Mucosa of gallbladder (tissue), 1 donor: Measurements from ENCODE around the gene RSRC1. TPM values are rescaled to one million over a fixed set of nuclear protein-coding genes. Genes with fewer than 3 reads are reported as not detected.
"Not testable (repeated sequence)": the region's sequence is repeated elsewhere in the genome, so short reads cannot be mapped to it uniquely, and the experiment has no call there.

ENCODE experiments used
- DNase-seq: peaks from one replicate; pipeline ENCODE4 v3.0.0-alpha.2; 2020; ENCODE audit warnings: low spot score
- total RNA-seq: library from RNA; stranded (reverse); gene quantifications from one replicate; pipeline ENCODE4 v1.2.1, GENCODE V29; 2021
- donor health status: DM: no; HTN: no; CAD: no.

The RSRC1 gene
- total RNA-seq, 1 donor from 2014 or later, result 30.4 TPM

GRCh38 chr3:158384019-158384418, 274.1 kb downstream of the RSRC1 start:
- no peak for DNase-seq

GRCh38 chr3:158395421-158395820, 285.5 kb downstream of the RSRC1 start:
- no peak for DNase-seq

GRCh38 chr3:158402590-158402989, 292.7 kb downstream of the RSRC1 start:
- DNase-seq, result no peak

DNA sequence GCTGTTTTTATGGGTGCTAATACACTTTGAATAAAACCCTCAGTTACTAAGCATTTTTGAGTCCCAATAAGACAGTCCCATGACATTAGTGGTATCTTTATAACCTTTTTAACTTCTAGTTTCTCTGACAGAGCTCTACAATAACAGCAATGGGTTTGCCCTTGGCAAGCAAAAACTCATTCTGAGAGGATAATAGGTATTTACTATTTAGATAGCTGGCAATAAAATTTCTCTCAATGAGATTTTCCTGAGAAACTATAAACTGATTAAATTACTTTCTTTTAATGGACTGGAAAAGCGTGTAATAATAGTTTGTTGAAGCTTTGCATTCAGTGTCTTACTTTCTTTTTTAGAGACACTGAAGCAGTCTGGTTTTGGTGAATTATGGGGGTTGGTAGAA, 293.1 kb downstream of the RSRC1 start:
- no peak for DNase-seq

- DNase-seq, result no peak
Observed at GRCh38 chr3:158404131-158404718, 294.3 kb downstream of the RSRC1 start.

GRCh38 chr3:158405507-158405906, 295.6 kb downstream of the RSRC1 start:
- DNase-seq, result no peak

GRCh38 chr3:158407844-158408517, 298.1 kb downstream of the RSRC1 start:
- no peak for DNase-seq

DNA sequence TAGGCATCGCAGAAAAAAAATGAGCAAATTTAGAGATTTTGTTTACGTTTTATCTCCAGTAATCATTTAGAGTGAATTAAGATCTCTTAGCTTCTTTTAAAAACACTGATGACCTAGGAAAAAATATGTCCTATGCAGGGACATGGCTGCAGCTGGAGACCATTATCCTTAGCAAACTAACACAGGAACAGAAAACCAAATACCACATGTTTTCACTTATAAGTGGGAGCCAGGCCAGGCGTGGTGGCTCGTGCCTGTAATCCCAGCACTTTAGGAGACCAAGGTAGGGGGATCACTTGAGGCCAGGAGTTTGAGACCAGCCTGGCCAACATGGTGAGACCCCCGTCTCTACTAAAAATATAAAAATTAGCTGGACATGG, 298.6 kb downstream of the RSRC1 start:
- not testable (repeated sequence) for DNase-seq

- no peak for DNase-seq
Observed at GRCh38 chr3:158418035-158418434, 308.1 kb downstream of the RSRC1 start.

- no peak for DNase-seq
Observed at GRCh38 chr3:158419820-158420653, 310.1 kb downstream of the RSRC1 start.

- DNase-seq, result no peak
Observed at GRCh38 chr3:158420654-158421396, 310.9 kb downstream of the RSRC1 start.

GRCh38 chr3:158430448-158430847, 320.6 kb downstream of the RSRC1 start:
- DNase-seq, result no peak

- no peak for DNase-seq
Observed at GRCh38 chr3:158430968-158431367, 321.1 kb downstream of the RSRC1 start.

DNA sequence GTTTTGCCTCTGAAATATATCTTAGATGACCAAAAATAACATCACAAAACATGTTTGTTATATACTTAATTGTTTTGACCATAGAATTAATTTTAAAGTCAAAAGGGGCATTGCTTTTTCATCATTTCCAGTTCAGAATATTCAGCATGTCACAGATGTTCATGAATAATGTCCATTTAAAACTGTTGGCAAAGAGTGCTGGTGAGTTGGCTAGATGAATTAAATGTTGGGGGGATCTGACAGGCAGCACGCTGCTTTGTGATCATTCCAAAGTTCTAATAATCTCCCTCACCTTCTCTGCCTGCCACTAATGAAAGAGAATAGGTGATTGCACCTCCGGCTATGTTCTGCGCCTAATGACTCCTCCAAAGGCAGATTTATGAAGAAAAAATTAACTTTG, 321.9 kb downstream of the RSRC1 start:
- DNase-seq, result no peak

- DNase-seq, result peak; percentile 71
Observed at GRCh38 chr3:158434412-158435038, 324.6 kb downstream of the RSRC1 start.

DNA sequence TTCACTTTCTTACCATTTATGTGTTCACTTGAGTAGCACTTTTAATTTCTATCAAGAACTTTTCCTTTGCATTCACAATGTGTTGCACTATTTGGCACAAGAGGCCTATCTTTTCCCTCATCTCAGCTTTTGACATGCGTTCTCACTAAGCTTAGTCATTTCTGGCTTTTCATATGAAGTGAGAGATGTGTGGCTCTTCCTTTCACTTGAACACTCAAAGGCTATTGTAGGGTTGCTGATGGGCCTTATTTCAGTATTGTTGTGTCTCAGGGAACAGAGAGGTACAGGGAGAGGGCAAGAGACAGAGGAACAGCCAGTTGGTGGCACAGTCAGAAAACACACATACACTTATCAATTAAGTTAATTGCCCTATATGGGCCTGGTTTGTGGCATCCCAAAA, 333.7 kb downstream of the RSRC1 start:
- no peak for DNase-seq

DNA sequence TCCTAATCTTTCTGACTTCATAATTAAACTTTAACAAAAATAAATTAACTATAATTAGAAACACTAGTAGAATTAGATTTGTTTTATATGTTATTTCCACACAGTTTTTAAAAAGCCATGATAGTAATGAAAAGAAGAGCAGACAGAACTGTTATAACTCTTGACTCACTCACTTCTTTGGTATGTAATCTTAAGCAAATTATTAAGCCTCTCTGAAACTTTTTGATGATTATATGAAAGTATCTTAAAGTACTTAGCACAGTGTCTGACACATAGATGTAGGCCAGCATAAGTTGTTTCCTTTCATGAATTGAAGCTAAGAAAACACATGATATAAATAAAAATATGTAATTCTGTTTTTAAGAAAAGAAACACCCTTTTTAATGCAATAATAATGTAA, 337.5 kb downstream of the RSRC1 start:
- no peak for DNase-seq

DNA sequence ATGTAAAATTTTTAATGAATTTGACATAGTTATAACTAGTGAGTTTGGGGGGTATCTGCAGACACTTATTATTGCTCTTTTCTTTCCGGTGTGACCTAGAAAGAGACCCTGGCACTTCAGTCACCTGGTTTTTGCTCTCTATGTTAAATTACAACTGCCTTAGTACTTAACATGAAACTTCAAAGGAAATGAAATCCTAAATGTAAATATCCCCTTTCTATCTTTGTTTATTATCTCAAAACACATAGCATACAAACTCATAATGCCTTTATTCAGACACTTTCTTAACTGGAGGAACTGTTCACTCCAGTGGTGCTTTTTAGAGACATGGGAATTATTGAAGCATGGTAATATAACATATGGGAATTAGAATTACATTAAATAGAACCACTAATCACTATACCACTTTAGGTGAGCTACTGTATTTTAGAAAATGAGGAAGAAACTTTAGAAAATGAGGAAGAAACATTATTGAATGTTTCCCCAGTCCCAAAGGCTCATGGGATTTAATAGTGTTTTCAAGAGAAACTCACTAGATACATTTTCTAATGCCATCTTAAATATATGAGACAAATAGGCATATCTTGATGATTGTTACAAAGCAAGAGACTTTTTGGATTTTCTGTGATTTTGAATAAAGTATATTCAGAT, 341.6 kb downstream of the RSRC1 start:
- no peak for DNase-seq

DNA sequence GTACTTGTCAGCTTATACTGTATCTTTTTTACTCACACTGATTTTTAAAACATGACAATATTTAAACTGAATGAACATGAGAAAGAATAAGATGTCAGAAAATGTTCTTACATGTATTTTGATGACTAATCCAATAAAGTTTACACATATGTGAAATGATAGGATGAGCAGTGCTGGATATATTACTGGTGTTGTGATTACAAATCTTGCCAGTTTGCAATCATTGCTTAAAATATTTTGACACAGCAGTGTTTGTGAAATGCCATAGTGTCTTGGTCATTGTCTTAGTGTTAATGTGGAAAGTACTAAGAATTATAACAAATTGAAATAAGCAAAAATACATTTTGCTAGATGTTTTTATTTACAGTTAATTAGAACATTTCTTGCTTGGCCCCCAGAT, 342.4 kb downstream of the RSRC1 start:
- DNase-seq, result no peak

GRCh38 chr3:158453004-158453403, 343.1 kb downstream of the RSRC1 start:
- DNase-seq, result no peak

- DNase-seq, result no peak
Observed at GRCh38 chr3:158453865-158454264, 344.0 kb downstream of the RSRC1 start.
